Measurements from ENCODE around the gene EXOC4.

Gene EXOC4

DNA sequence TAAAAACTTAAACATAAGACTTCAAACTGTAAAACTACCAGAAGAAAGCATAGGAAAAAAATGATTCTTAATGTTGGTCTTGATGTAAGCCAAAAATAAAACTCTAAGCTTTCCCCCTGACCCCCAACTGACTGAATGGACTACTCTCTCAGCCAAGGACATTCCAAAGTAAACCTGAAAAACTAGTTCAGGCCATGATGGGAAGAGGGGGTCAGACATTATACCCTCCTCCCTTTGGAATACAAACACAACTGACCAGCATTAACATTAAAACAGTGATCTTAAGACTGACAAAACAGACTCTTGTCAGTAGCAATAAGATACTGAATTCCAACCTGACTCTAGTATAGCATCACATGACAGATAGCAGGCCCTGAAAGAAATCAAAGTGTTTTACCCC is 860.8 kb downstream of the EXOC4 start:
- DNase-seq = no peak

DNA sequence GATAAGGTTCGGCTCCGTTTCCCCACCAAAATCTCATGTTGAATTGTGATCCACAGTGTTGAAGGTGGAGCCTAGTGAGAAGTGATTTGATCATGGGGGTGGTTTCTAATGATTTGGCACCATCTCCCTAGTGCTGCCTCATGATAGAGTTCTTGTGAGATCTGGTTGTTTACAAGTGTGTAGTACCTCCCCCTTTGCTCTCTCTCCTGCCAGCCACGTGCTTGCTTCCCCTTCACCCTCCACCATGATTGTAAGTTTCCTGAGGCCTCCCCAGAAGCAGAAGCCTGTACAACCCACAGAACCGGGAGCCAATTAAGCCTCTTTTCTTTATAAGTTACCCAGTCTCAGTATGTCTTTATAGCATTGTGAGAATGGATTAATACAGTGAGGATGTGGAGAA is 862.1 kb downstream of the EXOC4 start:
- no peak for DNase-seq

Measured in activated effector memory CD4-positive, alpha-beta T cell treated with Interleukin-2 at 50 U/mL for 16 hours (primary cell).